NCI-H774 (cell line): ENCODE data around the gene ATL2.
"Not testable (repeated sequence)": the region's sequence is repeated elsewhere in the genome, so short reads cannot be mapped to it uniquely, and the experiment has no call there.

Source experiments
- DNase-seq: peaks from one replicate; lab custom pipeline; 2025; lab: John Stamatoyannopoulos, UW

Gene ATL2

DNA sequence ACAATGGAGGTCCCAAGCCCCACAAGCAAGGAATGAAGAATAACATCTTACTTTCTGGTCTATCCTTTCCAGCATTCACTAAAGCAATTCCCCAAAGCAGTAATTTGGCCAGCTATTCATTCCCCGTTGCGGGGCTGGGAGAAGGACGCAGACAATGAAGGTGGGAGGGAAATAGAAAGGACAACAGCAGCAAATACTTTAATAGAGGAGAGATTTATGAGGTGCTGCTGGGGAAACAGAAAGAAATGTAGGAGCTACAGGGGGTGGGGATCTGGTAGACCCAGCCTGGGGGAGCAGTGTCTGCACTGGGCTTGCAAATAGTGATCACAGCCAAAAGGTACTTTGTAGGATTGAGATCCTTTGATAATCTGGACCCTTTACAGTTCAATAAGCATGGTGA, 13.9 kb upstream of the ATL2 start:
- no peak for DNase-seq

DNA sequence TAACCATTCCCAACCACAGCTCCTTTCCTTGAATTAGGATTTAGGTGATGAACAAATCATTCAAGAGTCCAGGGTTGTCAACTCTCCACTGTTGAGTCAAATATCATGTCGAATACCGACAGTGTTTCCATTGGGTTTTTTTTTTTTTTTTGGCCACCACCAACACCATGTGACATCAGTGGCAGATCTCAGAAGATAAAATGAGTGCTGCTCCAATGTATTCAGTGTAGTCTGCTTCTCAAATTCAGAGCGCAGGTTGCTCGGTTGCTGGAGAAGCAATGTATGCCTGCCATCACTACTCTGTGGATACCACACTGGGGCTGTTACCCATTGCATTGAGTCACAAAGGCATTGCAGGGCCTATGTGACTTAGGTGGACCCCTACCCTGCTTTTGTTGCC, 10.8 kb upstream of the ATL2 start:
- no peak for DNase-seq

DNA sequence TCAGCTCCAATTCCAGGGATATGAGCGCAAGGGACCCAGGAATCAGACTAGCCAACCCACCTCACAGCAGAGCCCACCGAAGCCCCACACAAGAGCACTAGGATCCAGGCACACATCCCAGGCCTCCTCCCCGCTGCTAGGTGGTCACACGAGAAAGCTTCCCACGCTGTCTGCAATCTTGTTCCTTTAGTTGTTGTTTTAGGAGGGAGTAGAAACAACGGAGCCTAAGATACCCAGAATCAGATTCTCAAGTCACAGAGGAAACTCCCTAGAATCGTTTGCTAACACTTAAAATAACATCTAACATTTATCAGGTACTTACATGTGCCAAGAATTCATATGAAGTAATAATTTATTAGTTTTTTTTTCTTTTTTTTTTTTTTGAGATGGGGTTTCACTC, 9.7 kb upstream of the ATL2 start:
- no peak for DNase-seq

DNA sequence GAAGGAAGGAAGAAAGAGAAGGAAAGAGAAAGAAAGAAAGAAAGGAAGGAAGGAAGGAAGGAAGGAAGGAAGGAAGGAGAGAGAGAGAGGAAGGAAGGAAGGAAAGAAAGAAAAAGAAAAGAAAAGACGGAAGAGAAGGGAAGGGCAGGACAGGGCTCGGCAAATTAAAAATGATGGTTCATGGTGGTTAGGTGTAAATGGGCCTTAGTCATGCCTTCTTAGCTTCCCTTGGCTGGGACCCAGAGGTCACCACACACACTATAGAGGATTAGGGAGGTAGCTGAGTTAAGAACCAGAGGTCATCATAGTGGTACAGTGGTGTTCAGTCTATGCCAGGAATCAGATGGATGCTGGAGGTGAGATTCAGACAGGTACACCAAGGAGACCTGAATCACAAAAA, 9.3 kb upstream of the ATL2 start:
- no peak for DNase-seq

DNA sequence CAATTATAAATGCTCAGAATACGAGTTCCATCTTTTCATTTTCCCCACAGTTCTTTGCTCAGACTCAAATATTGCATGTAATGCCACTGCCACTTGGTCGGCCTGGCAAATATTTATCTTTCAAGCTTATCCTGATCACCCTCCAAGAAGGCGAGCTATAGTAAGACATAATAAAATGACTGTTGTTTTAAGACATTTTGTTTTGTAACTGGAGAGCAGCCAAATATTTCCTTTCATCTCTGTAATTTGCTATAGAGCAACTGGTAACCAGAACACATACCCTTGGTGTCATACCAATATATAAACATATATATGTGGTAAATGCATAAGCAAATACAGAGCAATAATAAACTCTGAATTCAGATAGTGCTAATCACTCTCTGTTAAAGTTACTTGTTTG, 7.3 kb upstream of the ATL2 start:
- no peak for DNase-seq

DNA sequence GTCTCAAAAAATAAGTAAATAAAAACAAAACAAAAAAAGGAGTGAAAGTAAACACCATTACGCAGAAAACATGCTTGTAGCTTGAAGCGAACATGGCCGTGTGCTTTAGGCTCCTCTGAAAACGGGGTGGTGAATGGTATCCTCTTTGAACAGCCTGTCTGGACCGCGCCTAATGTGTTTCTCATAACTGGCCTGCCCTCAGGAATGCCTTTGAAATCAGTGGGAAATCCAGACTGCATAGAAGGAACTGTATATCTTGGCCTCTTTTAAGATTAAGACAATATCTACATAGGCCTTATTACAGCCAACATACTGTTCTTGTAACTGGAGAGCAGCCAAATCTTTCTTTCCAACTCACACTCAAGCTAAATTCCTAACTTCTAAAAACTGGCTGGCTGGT, 6.7 kb upstream of the ATL2 start:
- not testable (repeated sequence) for DNase-seq

DNA sequence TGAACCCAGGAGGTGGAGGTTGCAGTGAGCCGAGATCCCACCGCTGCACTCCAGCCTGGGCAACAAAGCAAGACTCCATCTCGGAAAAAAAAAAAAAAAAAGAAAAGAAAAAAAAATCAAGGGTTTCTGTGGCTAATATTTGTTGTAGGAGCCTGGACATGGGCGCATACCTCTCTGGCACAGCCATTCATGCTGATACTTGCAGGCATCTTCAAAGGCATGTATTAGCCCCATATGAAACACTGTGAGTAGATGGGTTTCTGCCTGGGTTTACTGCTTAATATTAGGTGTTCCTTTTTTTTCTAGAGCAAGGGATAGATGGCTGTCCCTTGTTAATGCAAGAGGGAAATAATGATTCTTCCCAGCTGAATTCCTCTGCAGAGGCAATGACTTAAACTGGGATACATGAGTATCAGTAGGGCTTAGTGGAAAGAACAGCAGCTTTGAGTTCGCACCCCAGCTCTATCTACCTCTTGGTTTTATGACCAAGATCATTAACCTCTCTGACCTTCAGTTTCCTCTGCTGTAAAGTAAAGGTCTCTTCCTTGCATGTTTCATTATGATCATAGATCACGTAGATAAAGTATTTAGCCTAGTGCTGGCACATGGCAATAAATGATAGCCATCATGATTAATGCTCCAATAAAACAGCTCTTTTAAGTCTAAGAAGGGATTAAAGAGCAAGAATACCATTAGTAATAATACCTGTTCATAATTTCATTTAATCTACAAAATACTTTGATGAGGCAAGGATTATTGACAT, 4.5 kb upstream of the ATL2 start:
- DNase-seq = no peak

DNA sequence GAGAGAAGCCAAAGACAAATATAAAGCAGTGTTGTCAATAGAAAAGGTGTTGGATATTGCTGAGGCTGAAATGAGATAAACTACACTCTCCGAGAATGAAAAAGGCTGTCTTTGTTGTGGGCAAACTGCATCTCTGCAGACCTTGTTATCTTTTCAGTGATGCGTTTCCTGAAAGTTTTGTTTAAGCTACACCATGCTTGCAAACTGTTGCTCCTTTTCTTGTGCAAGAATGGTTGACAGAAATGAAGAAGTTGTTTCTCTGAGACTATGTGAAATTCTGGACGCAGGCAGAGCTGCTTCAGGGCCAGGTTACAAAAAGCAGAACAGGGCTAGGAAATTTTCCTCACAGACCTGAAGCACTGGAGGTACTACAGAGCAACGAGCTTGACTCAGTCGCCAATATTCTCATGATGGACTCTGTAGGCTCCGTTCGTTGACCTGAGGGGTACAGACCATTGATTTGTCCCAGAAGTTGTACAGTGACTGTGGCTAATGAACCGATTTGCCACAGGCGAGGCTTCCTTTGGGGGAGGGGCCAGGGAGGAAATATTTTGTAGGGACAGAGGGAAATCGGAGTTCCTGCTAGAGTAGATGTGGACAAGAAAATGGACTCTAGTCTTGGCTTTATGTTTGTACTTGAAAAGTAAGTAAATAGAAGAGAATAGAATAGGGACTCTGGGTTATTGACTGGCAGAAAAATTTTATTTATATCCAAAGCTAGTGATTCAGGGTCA, 3.5 kb upstream of the ATL2 start:
- no peak for DNase-seq

DNA sequence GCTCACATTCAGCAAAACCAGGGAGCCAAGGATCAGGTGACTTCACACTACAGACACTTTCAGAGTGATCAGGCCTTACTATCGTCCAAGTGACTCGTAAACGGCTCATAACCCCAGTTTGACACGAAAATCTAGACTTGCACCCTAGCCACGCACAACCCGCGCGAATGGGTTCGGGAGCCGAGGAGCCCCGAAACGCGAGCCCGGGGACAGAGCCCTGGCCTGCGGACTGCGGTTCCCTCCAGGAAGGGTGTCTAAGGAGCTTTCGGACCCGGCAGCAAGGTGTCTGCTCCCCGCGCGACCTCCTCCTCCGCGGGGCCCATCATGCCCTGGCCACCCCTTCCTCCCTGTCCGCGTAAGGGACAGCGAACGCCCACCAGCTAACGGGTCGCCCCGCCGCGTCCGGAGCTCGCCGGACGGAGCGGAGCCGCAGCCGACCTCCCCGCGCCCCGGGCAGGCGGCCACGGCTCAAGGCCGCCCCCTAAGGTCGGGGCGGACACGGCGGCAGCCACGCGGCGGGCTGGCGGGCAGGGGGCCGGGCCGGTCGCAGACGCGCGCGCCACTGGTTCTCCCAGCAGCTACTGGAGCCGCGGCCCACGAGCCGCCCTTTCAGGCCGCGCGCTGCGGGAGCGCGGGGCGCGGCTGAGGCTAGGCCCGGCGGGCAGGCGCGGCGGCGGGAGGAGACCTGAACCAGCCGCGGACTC, 575 bp downstream of the ATL2 start:
- DNase-seq = peak; percentile 46

DNA sequence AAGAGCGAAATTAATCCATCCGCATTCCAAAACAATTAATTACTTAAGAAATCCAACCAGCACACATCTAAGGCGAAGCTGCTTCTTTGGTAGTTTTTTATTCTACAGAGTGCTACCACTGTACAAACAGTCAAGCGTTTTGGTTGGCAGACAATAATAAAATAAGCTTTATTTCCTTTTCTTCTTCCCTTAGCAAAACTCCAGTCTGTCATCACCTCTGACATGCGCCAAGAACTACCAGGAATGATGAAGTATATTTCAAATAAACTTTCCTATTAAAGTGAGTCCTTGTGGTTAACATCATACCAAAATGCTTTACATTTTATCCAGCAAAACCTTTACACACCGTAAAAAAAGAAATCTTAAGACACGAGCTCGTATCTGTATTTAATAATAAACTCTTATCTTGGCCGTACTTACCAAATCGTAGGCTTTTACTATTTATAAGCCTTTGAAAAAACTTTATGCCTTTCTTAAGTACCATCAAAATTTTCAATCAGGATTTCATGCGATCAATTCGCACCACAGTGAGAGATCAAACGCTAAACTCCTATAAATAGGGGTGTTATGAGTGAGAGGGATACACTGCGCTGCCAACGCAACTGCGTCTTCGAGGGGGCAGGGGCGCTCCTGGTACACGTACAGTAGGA, 1.3 kb downstream of the ATL2 start:
- no peak for DNase-seq

DNA sequence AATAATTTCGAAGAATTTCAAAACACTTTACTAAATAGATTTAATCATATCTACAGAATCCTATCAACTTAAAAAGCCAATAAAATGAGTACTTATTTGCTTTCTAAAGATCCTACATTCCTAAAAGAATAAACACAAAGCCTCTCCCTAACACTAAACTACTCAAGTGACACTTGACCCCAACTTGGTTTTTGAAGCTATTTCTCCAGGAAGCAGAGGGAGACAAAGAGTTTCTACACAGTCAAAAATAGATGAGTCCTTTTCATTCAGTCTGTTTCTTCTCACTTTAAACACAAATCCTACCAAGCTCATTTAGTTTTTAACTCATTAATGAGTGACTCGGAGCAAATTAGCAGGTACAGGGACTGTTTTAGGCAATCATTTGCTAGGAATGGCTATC, 2.1 kb downstream of the ATL2 start:
- DNase-seq = no peak

DNA sequence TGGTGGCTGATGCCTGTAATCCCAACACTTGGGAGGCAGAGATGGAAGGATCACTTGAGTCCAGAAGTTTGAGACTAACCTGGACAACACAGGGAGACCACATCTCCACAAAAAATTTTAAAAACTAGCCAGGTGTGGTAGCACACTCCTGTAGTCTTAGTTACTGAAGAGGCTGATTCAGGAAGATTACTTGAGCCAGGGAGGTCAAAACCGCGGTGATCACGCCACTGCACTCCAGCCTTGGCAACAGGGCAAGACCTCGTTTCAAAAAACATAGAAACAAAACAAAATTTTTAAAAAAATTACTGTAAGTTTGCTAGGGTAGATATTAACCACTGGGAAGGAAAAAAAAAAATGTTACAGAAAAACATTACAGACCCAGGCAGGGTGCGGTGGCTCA, 5.8 kb downstream of the ATL2 start:
- no peak for DNase-seq

DNA sequence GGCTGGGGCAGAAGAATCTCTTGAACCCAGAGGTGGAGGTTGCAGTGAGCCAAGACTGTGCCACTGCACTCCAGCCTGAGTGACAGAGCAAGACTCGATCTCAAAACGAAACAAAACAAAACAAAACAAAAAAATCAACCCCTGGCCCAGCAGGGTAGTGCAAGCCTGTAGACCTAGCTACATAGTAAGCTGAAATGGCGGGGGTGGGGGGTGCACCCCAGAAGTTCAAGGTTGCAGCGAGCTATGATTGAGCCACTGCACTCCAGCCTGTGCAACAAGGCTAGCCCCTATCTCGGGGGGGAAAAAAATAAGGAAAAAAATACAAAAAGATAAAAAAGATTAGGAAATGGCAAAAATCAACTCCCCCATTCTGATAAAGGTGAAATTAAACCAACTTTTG, 6.4 kb downstream of the ATL2 start:
- no peak for DNase-seq

DNA sequence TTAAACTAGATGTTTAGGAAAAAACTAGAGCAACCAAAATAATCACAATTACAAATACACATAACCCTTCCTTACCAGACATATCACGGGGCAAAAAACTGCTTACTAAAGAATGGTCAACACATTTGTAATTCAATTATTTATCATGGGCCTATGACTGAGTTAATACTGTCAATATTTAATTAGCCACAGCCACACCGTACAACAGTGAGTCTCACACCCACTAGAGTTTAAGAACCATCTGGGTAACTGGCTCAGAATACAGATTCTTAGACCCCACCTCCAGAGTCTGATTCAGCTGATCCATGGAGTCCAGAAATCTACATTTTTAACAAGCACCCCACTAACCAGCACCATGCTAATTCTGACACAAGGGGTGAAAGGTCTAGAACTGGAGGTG, 14.8 kb downstream of the ATL2 start:
- no peak for DNase-seq

DNA sequence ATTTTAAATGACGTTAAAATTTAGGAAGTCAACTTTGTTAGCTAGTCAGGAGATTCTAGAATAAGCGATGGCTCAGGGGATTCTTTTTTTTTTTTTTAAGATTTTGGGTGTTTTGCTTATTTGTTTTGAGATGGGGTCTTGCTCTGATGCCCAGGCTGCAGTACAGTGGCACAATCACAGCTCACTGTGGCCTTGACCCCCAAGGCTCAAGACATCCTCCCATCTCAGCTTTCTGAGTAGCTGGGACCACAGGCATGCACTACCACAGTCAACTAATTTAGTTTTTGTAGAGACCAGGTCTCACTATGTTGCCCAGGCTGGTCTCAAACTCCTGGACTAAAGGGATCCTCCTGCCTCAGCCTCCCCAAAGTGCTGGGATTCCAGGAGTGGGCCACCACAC, 16.9 kb downstream of the ATL2 start:
- DNase-seq = no peak

DNA sequence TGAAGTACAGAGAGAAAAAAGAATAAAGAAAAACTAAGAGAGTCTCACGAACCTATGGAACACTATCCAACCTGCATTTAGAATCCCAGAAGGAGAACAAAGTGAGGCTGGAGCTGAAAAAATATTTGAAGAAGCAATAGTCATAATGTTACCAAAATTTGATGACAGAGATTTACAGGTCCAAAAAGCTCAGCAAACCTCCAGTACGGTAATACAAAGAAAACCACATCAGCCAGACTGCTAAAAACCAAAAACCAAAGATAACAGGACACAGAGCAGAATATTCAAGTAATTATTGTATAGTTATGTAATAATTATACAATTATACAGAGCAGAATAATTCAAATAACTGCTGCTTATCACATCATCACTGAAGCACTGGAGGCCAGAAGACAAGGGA, 23.7 kb downstream of the ATL2 start:
- DNase-seq = no peak

DNA sequence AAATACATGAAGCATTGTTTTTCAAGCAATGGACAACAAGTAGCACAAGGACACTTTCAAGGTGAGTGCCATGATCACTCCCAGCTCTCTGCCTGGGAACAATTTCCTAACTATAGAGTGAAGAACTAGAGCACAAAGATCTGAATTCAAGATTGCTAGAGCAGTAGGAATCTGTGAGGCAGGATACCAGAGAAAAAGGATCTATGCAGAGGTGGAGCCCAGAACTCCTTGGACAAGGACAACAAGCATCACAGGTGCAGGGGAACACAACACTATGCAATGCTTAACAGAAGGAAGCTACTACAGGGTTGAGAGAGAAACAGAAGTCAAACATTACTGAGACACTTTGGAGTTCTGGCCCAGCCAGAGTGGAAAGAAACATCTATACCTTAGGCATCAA, 24.7 kb downstream of the ATL2 start:
- DNase-seq = no peak

DNA sequence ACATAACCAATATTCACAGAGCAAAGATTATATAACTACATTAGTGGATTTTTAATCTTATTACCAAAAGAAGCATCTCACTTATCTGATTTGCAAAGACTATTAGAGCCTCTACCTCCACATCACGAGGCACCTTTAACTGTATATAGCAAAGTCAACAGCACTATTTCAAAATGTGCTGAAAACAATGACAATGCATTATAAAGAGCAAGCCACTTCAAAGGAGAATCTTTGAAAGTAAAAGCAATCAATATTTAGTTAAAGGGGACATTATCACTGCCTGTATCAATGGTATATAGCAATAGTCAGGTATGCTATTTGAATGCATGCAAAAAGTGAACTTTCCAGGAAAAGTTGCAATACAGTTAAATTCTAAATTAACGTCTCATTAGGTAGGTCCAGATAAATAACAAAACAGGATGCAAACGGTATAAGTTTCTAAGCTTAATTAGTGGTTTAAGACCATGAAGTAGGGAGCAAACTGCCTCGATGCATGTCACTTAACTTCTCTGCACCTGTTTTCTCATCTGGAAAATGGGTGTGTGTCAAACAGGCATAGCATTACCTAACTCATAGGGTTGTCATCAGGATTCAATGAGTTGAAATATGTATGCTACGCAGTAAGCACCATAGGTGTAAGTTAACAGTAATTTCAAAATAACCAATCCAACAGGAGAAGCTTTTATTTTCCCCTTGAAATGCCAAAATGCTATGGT, 31.6 kb downstream of the ATL2 start:
- no peak for DNase-seq

DNA sequence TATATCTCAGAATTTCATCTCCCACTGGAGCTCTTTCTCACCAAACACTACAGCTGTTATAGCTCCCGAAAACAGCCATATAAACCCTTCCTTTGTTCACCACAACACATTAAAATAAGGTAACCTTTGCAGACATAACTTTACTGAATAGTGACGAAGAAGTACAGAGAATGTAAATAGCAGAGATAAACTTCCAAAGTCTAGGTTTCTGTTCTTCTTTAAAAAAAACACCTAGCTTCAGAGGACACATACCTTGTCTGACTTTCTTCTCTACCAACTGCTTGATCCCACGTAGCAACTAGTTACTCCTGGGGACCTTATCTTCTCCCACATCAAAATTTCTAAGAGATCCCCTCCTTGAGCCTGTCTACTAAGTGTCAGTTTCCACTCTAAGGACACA, 32.3 kb downstream of the ATL2 start:
- no peak for DNase-seq

DNA sequence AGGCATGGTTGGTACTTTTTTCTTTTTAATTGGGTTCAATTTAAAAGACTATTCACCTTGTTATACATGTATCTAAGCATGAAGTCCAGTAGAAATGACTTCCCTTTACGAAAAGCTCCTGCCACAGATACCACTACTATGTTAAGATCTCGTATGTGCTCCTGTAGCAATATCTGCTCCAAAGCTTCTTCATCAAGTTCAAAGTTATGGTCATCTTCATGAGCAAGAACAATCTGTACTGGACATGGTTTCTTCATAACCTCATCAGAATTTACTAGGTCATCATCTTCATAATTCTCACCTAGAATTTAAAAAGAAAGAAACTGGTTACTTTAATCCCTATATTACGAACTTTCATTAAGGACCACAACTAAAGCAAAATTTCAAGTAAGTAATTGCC, 33.9 kb downstream of the ATL2 start:
- no peak for DNase-seq

DNA sequence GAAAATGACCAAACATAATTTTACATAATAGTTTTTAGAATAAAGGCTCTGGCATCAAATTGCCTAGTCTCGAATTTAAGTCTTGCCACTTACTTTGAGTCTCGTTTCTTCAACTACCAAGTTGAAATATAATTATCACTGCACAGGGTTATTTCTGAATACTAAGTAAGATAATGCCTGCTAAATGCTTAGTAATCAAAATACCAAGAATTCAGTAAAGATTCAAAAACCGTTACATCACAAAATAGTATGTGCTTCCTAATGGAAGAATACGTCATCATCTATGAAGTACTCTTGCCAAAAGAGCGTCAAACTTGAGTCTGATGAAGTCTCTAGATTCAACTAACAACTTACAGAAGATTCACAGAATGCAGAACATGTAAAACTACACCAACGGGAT, 40.5 kb downstream of the ATL2 start:
- no peak for DNase-seq

DNA sequence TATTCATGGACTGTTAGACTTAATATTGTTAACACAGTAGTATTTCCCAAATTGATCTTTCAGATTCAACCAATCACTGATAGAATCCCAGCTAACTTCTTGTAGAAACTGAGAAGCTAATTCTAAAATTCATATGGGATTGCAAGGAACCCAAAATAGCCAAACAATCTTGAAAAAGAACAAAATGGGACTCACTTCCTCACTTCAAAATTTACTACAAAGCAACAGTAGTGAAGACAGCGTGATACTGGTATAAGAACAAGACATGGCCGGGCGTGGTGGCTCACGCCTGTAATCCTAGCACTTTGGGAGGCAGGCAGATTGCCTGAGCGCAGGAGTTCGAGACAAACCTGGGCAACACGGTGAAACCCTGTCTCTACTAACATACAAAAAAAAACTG, 46.3 kb downstream of the ATL2 start:
- no peak for DNase-seq
